ENCODE data around the gene SLC25A38.

GRCh38 chr3:39343076-39343717 is 40.0 kb upstream of the SLC25A38 start:
- no peak for TF ChIP-seq RB1 (IDR thresholded peaks at IDR 0.05; ENCODE audit: low read depth)
- no peak for TF ChIP-seq ZFP36 (IDR thresholded peaks at IDR 0.05; ENCODE audit: low read depth, low read length, partially characterized antibody)
- no peak for TF ChIP-seq POLR2A (conservative IDR thresholded peaks at IDR 0.05)

Measured in K562 (cell line).